Esophagus (tissue), 2 donors: ENCODE results near the gene SLC39A13. TPM values are rescaled to one million over a fixed set of nuclear protein-coding genes. Genes with fewer than 3 reads are reported as not detected.

Experiments used
- H3K27ac ChIP-seq, 2 donors: one replicate each; pipeline ENCODE4 v1.5.1; 2013; ENCODE audit warnings: low read depth in 2 of 2, mild to moderate bottlenecking in 2 of 2, inconsistent platforms in 1 of 2, low read length in 1 of 2, moderate library complexity in 1 of 2
- H3K27me3 ChIP-seq, 2 donors: one replicate each; pipeline ENCODE4 v1.6.1; 2013; ENCODE audit warnings: low read length in 2 of 2, control low read depth in 1 of 2, mild to moderate bottlenecking in 1 of 2; ENCODE audit not compliant: insufficient read depth in 2 of 2, control insufficient read depth in 1 of 2
- H3K36me3 ChIP-seq, 2 donors: one replicate each; pipeline ENCODE4 v1.6.1; 2013; ENCODE audit warnings: low read length in 1 of 2; ENCODE audit not compliant: control insufficient read depth in 2 of 2, insufficient read depth in 2 of 2
- H3K4me1 ChIP-seq, 2 donors: one replicate each; pipeline ENCODE4 v1.6.1; 2013; ENCODE audit warnings: low read length in 1 of 2; ENCODE audit not compliant: control insufficient read depth in 2 of 2, insufficient read depth in 2 of 2
- H3K4me3 ChIP-seq, 2 donors: one replicate each; pipeline ENCODE4 v1.5.1; 2013; ENCODE audit warnings: low read length in 2 of 2, mild to moderate bottlenecking in 2 of 2, low read depth in 1 of 2, moderate library complexity in 1 of 2
- H3K9me3 ChIP-seq, 2 donors: one replicate each; pipeline ENCODE4 v1.6.1; 2013; ENCODE audit warnings: mild to moderate bottlenecking in 2 of 2, low read depth in 1 of 2, low read length in 1 of 2, moderate library complexity in 1 of 2; ENCODE audit not compliant: control insufficient read depth in 2 of 2, insufficient read depth in 1 of 2
- WGBS, 2 donors: extraction: QIAGEN DNeasy Blood & Tissue Kit; methylation state at CpG; one replicate each; pipeline ENCODE4 v1.1.7; 2013; 5-methylcytosine and 5-hydroxymethylcytosine counted together
- polyA plus RNA-seq, 2 donors: library from polyadenylated mRNA; stranded (reverse); fragments of 200-250 nt; gene quantifications; one replicate each; pipeline ENCODE4 v1.2.3, GENCODE V29; 2013
- donor health status: healthy with polysubstance abuse.
- donor health status: Bipolar disorder and iron deficiency.

SLC39A13 gene
- polyA plus RNA-seq, 2 donors: 14.3 to 21.1 TPM

DNA sequence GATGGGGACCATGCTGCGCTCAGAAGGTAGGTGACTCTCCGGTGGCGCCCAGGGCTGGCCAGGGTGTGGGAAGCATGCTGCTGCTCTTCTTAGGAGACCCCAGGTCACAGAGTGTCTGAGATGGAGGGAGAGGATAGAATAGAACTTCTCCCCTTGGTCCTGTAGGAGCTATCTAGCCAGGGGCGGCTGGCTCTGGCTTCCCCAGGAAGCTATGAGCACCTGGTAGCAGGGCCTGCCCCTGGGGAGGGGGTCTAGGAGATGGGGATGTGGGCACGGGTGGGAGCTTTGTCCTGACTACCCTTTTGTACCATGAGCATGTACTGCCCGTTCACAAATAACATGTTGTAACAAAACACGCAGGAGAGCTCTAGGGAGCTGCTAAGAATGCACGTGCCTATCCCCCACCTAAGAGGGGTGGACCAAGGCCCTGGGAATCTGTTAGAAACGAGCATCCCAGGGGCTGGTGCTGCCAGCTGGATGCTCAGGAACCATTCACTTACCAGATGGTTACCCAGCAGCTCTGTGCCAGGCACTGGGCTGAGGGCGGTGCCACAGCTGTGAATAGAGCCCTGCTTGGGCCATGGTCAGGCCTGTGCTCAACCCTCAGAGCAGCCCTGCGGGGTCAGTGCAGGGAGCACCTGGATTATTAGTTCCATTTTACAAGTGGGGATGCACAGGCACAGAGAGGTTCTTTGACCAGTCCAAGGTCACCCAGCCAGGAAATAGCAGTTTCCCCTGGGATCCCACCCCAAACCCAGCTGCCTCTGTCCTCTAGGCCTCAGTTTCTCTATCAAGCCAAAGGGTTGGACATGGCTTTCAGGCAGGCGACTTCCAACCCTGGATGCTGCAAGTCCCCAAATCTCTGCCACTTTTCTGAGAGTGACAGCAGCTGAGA is 2.2 kb downstream of the SLC39A13 start:
- Histone ChIP-seq H3K4me1 (peaks cover 10 to 23% of the 10 kb centered on the region in 2 donors), H3K27ac (peak overlapping the region in 1 of 2 donors; percentile 58), H3K4me3 (no peak overlapping the region), H3K36me3 (peaks cover 0 to 3% of the 10 kb centered on the region in 2 donors), H3K9me3 (no peaks in the 10 kb centered on the region), H3K27me3 (no peaks in the 10 kb centered on the region)
- 70 to 74% methylated on average over 12 of the region's 12 CpGs for WGBS, 2 donors

DNA sequence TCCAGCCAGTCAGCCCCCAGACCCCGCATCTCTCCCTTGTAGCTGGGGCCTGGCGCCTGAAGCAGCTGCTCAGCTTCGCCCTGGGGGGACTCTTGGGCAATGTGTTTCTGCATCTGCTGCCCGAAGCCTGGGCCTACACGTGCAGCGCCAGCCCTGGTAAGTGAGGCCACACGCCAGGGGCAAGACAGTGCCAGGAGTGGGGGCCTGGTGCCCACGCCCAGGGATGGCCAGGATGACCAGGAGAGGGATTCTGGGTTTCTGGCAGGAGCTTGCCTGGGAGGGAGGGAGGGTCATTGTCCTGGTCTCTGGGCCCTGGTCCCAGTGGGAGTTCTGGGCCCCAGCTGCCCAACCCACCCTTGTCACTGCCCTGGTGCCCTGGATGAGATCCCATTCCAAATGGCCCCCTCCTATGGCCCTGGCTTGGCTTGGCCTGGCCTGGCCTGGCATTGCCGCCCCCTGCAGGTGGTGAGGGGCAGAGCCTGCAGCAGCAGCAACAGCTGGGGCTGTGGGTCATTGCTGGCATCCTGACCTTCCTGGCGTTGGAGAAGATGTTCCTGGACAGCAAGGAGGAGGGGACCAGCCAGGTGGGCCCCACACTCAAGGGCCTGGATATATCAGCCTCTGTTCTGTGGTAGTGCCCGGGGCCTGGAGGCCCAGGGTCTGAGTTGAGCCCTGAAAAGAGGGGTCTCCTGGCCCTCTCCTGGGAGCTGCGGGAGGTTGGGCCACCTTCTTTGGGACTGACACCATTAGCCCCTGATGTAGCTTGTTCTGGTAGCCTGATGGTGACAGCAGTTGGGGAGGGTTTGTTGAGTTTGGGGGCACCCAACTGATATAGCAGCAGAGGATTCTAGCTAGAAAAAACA is 3.7 kb downstream of the SLC39A13 start:
- 71 to 75% methylated on average over 12 of the region's 12 CpGs for WGBS, 2 donors
- H3K9me3 ChIP-seq: no peaks in the 10 kb centered on the region
- H3K4me3 ChIP-seq: no peak overlapping the region
- no peaks in the 10 kb centered on the region for H3K27me3 ChIP-seq
- H3K4me1 ChIP-seq: peaks cover 12 to 29% of the 10 kb centered on the region in 2 donors
- H3K27ac ChIP-seq: no peak overlapping the region
- peaks cover 0 to 3% of the 10 kb centered on the region in 2 donors for H3K36me3 ChIP-seq

DNA sequence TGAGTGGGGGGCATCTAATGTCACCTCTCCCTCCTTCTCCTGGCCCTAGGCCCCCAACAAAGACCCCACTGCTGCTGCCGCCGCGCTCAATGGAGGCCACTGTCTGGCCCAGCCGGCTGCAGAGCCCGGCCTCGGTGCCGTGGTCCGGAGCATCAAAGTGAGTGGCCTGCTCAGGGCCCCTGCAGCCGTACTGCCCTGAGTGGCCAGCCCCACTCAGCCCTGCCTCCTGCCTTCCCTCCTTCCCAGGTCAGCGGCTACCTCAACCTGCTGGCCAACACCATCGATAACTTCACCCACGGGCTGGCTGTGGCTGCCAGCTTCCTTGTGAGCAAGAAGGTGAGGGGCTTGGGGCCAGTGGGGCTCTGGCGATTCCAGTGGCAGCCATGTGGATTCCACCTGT is 5.0 kb downstream of the SLC39A13 start:
- H3K9me3 ChIP-seq: no peaks in the 10 kb centered on the region
- H3K27me3 ChIP-seq: no peaks in the 10 kb centered on the region
- peak overlapping the region in 1 of 2 donors; percentile 37 for H3K27ac ChIP-seq
- H3K4me1 ChIP-seq: peaks cover 12 to 23% of the 10 kb centered on the region in 2 donors
- no peak overlapping the region for H3K4me3 ChIP-seq
- H3K36me3 ChIP-seq: peaks cover 0 to 9% of the 10 kb centered on the region in 2 donors
- WGBS, 2 donors: 89 to 93% methylated on average over 13 of the region's 13 CpGs

DNA sequence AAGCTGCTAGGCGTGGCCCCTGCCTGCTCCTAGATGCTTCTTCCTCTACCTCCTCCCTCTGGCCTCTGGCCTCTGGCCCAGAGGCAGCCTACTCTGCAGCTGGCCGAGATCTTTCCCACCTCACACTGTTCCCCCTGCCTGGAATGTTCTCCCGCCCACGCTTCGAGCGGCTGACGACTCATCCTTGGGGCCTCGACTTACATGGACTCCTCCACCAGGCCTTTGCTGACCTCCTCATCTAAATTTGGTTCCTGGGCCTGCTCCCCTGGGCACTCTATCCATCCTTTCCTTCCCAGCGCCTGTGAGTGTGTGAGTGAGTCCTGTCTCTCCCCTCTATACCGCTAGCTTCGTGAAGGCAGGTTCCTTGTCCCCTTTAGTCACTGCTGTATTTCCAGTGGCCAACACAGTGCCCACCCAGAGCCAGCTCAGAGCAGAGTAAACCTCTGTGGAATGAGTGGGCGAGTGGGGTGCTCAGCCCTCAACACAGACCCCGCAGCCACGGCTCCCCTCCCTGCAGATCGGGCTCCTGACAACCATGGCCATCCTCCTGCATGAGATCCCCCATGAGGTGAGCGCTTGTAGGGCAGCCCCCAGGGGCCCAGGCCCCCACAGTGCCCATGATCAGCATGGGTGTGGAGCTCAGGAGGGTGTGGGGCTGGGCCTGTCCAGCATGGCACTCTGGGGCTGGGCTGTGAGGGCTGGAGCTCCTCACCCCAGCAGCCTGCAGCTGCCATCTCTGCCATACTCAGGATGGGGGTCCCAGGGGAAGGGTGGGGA is 5.7 kb downstream of the SLC39A13 start:
- H3K4me3 ChIP-seq: no peak overlapping the region
- H3K27ac ChIP-seq: peak overlapping the region in 1 of 2 donors; percentile 6
- H3K36me3 ChIP-seq: peaks cover 5 to 17% of the 10 kb centered on the region in 2 donors
- H3K9me3 ChIP-seq: no peaks in the 10 kb centered on the region
- WGBS, 2 donors: 65 to 70% methylated on average over 16 of the region's 16 CpGs
- H3K27me3 ChIP-seq: no peaks in the 10 kb centered on the region
- H3K4me1 ChIP-seq: peaks cover 12 to 23% of the 10 kb centered on the region in 2 donors

DNA sequence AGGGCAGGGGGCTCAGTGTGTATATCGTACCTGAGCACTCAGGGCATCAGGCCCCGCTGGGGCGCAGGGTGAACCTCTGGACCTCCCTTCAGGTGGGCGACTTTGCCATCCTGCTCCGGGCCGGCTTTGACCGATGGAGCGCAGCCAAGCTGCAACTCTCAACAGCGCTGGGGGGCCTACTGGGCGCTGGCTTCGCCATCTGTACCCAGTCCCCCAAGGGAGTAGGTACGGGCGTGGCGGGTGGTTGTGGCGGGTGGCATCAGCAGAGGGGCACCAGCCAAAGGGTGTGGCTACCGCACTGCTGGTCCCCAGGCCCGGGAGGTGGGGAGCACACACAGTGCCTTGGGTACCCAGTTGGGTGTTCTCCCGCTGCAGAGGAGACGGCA is 6.3 kb downstream of the SLC39A13 start:
- WGBS, 2 donors: 82 to 83% methylated on average over 19 of the region's 19 CpGs
- peak overlapping the region in 1 of 2 donors; percentile 83 for H3K27ac ChIP-seq
- H3K36me3 ChIP-seq: peaks cover 6 to 20% of the 10 kb centered on the region in 2 donors

DNA sequence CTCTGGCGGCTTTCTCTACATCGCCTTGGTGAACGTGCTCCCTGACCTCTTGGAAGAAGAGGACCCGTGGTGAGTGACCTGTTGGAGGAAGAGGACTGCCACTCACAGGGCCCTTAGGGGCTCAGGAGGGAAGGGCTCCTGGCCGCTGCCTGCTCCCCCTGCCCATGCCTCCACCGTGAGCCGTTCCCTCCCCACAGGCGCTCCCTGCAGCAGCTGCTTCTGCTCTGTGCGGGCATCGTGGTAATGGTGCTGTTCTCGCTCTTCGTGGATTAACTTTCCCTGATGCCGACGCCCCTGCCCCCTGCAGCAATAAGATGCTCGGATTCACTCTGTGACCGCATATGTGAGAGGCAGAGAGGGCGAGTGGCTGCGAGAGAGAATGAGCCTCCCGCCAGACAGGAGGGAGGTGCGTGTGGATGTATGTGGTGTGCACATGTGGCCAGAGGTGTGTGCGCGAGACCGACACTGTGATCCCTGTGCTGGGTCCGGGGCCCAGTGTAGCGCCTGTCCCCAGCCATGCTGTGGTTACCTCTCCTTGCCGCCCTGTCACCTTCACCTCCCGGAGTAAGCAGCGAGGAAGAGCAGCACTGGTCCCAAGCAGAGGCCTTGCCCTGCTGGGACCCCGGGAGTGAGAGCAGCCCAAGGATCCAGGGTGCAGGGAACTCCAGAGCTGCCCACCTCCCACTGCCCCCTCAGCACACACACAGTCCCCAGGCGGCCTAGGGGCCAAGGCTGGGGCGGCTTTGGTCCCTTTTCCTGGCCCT is 6.9 kb downstream of the SLC39A13 start:
- Histone ChIP-seq H3K4me3 (no peak overlapping the region), H3K27me3 (no peaks in the 10 kb centered on the region), H3K27ac (peak overlapping the region; percentile 72 to 83), H3K36me3 (peaks cover 10 to 25% of the 10 kb centered on the region in 2 donors), H3K9me3 (no peaks in the 10 kb centered on the region), H3K4me1 (peaks cover 5 to 16% of the 10 kb centered on the region in 2 donors)
- 72 to 84% methylated on average over 31 of the region's 31 CpGs for WGBS, 2 donors

More for the DNA sequence above, 6.3 kb downstream of the SLC39A13 start:
- Histone ChIP-seq H3K4me1 (peaks cover 10 to 22% of the 10 kb centered on the region in 2 donors), H3K4me3 (no peak overlapping the region), H3K27me3 (no peaks in the 10 kb centered on the region), H3K9me3 (no peaks in the 10 kb centered on the region)

DNA sequence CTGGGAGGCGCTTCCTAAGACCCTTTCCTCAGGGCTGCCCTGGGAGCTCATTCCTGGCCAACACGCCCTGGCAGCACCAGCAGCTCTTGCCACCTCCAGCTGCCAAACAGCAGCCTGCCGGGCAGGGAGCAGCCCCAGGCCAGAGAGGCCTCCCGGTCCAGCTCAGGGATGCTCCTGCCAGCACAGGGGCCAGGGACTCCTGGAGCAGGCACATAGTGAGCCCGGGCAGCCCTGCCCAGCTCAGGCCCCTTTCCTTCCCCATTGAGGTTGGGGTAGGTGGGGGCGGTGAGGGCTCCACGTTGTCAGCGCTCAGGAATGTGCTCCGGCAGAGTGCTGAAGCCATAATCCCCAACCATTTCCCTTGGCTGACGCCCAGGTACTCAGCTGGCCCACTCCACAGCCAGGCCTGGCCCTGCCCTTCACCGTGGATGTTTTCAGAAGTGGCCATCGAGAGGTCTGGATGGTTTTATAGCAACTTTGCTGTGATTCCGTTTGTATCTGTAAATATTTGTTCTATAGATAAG is 7.6 kb downstream of the SLC39A13 start:
- no peaks in the 10 kb centered on the region for H3K9me3 ChIP-seq
- 19 to 22% methylated on average over 13 of the region's 13 CpGs for WGBS, 2 donors
- no peak overlapping the region for H3K4me3 ChIP-seq
- no peaks in the 10 kb centered on the region for H3K27me3 ChIP-seq
- H3K27ac ChIP-seq: peak overlapping the region; percentile 72 to 83
- peaks cover 10 to 31% of the 10 kb centered on the region in 2 donors for H3K36me3 ChIP-seq
- H3K4me1 ChIP-seq: peaks cover 5 to 11% of the 10 kb centered on the region in 2 donors

DNA sequence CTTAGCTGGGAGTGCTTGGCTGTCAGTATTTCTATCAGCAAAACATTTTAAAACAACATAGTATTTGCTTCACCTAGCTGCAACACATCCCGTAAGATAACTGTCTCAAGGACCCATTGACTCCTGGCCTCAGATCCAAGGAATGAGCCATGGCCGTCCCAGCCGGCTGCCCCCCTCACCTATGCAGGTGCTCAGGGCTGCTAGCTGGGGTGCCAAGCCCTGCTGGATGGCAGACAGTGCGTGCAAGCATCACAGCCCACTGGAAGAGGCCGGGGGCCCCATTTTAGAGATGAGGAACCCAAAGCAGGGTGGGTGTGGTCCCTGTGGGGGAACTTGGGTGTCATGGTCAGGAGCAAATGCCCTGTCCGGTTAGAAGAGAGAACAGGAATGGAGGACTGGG is 9.3 kb downstream of the SLC39A13 start:
- Histone ChIP-seq H3K9me3 (no peaks in the 10 kb centered on the region), H3K27me3 (no peaks in the 10 kb centered on the region), H3K27ac (peak overlapping the region in 1 of 2 donors; percentile 22), H3K36me3 (peaks cover 13 to 41% of the 10 kb centered on the region in 2 donors), H3K4me3 (no peak overlapping the region), H3K4me1 (peaks cover 5 to 11% of the 10 kb centered on the region in 2 donors)
- WGBS, 2 donors: 83 to 85% methylated on average over 6 of the region's 6 CpGs
